Coronary artery (tissue), 2 donors: ENCODE measurements around the gene CTDSPL2.
"Not testable (repeated sequence)": the region's sequence is repeated elsewhere in the genome, so short reads cannot be mapped to it uniquely, and the experiment has no call there.

Experiments used
- DNase-seq: peaks from one replicate; pipeline ENCODE4 v3.0.0-alpha.2; 2017; ENCODE audit warnings: low spot score
- H3K27ac ChIP-seq, 2 donors: fragments of 200-600 bp; sonication (generic); one replicate each; pipeline ENCODE4 v1.5.1; 2016 to 2019
- H3K4me3 ChIP-seq: fragments of 200-600 bp; sonication (generic); 2 replicates; pipeline ENCODE4 v1.5.1; 2016; ENCODE audit warnings: mild to moderate bottlenecking, moderate library complexity
- TF ChIP-seq, protein P1 (sequence below): fragments of 200-600 bp; sonication (generic); IDR thresholded peaks from one replicate; pipeline ENCODE4 v1.5.1; 2019; ENCODE audit warnings: antibody characterized with exemption

Gene CTDSPL2

DNA sequence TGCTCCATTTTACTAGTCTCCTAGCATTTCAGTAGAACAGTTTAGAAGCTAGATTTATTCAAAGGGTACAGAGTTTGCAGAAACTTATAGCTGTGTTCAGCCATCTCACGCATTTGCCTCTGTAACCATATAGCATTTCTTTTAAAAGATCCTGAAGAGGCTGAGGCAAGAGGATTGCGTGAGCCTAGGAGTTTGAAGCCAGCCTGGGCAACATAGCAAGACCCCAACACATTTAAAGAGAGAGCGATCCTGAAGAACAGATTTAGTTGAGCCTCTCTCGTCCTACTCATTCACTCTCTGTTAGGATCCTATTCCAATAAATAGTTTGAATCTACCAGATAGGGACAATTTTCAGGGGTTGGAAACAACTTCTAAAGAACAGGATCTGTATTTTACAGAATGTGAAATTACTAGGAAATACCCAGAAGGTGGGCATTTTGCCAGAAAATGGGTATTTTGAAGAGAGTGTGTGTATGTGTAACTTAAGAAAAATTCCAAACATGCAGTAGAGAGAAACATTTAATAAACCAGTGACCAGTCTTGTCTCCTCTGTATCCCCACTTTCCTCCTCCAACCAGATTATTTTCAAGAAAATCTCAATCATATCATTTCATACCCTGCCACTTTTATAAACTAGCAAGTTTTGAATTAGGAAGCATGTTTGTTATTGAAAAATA is 114.0 kb downstream of the CTDSPL2 start:
- TF ChIP-seq, protein P1, sequence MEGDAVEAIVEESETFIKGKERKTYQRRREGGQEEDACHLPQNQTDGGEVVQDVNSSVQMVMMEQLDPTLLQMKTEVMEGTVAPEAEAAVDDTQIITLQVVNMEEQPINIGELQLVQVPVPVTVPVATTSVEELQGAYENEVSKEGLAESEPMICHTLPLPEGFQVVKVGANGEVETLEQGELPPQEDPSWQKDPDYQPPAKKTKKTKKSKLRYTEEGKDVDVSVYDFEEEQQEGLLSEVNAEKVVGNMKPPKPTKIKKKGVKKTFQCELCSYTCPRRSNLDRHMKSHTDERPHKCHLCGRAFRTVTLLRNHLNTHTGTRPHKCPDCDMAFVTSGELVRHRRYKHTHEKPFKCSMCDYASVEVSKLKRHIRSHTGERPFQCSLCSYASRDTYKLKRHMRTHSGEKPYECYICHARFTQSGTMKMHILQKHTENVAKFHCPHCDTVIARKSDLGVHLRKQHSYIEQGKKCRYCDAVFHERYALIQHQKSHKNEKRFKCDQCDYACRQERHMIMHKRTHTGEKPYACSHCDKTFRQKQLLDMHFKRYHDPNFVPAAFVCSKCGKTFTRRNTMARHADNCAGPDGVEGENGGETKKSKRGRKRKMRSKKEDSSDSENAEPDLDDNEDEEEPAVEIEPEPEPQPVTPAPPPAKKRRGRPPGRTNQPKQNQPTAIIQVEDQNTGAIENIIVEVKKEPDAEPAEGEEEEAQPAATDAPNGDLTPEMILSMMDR = no peak
- peak overlapping the region in 1 of 2 donors; percentile 57 for H3K27ac ChIP-seq
- DNase-seq = no peak
- peak overlapping the region; percentile 8 for H3K4me3 ChIP-seq

DNA sequence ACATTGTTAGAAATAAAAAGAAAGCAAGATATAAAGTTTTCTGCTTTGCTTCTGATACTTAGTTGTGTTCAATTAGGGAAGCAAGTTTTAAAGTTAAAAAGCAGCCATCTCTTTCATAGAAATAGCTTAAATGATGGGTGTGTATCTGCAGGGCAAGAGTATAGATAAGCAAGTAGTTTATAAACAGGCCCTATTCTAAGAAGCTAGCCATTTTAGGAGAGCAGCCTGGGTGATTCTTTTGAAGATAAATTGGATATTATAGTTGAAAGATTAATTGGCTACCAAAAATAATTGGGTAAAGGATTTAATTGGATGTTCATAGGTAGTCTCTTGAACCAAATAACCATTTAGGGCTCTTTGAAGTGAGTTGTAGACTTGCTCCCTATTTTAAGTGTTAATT is 115.2 kb downstream of the CTDSPL2 start:
- H3K4me3 ChIP-seq = peak overlapping the region; percentile 8
- H3K27ac ChIP-seq = peak overlapping the region; percentile 3 to 57
- TF ChIP-seq, protein P1 = no peak
- no peak for DNase-seq

DNA sequence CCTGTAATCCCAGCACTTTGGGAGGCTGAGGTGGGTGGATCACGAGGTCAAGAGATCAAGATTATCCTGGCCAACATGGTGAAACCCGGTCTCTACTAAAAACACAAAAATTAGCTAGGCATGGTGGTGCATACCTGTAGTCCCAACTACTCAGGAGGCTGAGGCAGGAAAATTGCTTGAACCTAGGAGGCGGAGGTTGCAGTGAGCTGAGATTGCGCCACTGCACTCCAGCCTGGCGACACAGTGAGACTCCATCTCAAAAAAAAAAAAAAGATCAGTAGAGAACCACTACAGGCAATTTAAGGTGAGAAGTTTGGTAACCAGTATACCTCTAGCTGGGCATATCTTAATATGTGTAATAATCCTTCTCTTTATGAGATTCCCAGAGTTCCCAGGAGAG is 117.3 kb downstream of the CTDSPL2 start:
- not testable (repeated sequence) for H3K27ac ChIP-seq

DNA sequence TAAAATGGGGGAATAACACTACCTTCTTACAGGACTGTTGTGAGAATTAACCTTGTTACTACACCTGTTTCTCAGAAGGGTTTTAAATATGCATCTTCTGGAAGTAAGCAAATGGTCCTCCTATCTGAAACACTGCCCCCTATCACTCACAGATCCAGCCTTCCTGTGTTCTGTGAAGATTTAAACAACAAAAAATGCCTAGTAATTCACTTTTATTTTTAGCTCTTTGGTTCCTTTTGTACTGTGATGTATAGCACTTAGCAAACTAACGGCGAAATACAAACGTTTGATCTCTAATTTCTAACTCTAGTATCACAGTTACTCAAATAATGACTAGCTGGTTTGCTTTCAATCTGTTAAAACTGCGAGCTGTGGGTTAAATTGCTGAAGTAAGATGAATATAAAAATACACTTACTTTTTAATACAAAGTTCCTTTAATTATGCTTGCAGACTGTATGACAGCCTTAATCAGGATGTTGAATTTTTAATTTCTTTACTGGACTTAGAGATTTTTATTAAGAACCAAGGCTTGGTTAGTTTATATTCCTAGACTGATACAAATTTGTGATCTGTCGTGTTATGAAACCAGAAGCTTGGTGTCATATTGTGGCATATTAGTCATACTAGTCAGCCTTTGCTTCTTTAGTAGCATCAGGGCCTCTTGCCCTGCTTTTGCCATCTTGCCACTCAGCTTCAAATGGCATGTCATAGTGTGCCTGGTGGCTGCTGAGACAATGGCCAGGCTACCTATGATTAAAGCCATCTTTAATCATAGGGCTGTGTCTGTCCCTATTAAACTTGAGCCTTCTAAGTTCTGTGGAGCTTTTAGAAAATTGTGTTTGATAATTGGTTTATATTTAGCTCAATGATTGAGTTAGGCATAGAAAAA is 118.7 kb downstream of the CTDSPL2 start:
- TF ChIP-seq, protein P1 = no peak
- Histone ChIP-seq H3K27ac (no peak overlapping the region), H3K4me3 (no peak overlapping the region)
- DNase-seq = no peak

More for the DNA sequence above, 117.3 kb downstream of the CTDSPL2 start:
- not testable (repeated sequence) for DNase-seq, H3K4me3 ChIP-seq

DNA sequence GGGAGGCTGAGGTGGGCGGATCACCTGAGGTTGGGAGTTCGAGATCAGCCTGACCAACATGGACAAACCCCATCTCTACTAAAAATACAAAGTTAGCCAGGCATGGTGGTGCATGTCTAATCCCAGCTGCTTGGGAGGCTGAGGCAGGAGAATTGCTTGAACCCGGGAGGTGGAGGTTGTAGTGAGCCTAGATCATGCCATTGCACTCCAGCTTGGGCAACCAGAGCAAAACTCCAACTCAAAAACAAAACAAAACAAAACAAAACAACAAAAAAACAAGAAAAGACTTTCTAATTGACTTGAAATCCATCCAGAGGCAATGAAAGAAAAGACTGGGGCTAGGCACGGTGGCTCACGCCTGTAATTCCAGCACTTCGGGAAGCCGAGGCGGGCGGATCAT is 121.7 kb downstream of the CTDSPL2 start:
- H3K27ac ChIP-seq, DNase-seq: not testable (repeated sequence)

DNA sequence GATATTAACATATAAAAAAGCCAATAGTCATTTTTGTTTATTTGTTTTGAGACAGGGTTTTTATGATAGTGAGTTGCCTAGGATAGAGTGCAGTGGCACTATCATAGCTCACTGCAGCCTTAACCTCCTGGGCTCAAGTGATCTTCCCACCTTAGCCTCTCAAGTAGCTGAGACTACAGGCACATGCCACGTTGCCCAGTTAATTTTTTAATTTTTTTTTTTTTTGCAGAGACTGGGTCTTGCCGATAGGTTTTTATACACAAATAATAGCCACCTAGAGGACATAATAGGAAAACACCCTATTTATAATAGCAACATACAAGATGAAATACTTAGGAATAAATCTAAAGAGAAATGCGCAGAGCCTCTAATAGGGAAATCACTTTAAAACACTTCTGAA is 122.8 kb downstream of the CTDSPL2 start:
- Histone ChIP-seq H3K4me3 (no peak overlapping the region), H3K27ac (no peak overlapping the region)
- no peak for DNase-seq
- TF ChIP-seq, protein P1 = no peak

More for the DNA sequence above, 121.7 kb downstream of the CTDSPL2 start:
- not testable (repeated sequence) for H3K4me3 ChIP-seq

DNA sequence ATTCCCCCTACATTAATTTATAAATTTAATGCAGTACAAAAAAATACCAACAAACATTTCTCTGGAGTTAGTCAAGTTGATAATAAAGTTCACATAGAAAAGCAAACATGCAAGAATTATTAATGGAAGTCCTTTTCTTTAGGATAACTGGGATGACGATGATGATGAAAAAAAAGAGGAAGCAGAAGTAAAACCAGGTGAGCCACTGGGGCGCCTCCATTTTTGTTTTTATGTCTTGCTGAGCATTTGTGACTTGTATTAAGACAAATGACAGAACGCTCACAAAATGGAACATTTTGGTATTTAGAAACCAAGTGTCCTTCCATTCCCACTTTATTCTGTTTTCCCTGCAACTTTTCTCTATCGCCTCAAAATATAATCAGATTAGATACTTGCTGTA is 123.3 kb downstream of the CTDSPL2 start:
- DNase-seq = no peak
- TF ChIP-seq, protein P1 = no peak
- Histone ChIP-seq H3K27ac (no peak overlapping the region), H3K4me3 (no peak overlapping the region)
